ENCODE results near the gene KIF21A. TPM values are rescaled to one million over a fixed set of nuclear protein-coding genes. Genes with fewer than 3 reads are reported as not detected.

The KIF21A gene
- total RNA-seq, 1 experiment from 2014 or later: 29.1 TPM

GRCh38 chr12:39343665-39344064 lies 99.3 kb downstream of the KIF21A start:
- Histone ChIP-seq H3K9me2 (ENCODE audit: insufficient read depth) (no peaks in the 10 kb centered on the region), H3K9me3 (ENCODE audit: control insufficient read depth in 1 of 2, insufficient read depth in 1 of 2, low read depth in 1 of 2, low read length in 2 of 2) (no peaks in the 10 kb centered on the region), H3K27me3 (ENCODE audit: insufficient read depth, low read length) (no peaks in the 10 kb centered on the region), H3K4me3 (replicated peaks in 1 of 2; ENCODE audit: low read depth in 1 of 2, low read length in 2 of 2) (no peak overlapping the region), H3K79me2 (ENCODE audit: insufficient read depth, low read length) (no peaks in the 10 kb centered on the region), H3K36me3 (ENCODE audit: control insufficient read depth in 1 of 2, insufficient read depth in 2 of 2, low read length in 2 of 2) (no peaks in the 10 kb centered on the region), H4K20me1 (ENCODE audit: insufficient read depth) (no peaks in the 10 kb centered on the region), H3K27ac (ENCODE audit: low read depth, low read length) (no peak overlapping the region), H3K4me1 (ENCODE audit: control insufficient read depth in 1 of 2, insufficient read depth in 2 of 2, low read length in 2 of 2) (no peaks in the 10 kb centered on the region), H3K4me2 (ENCODE audit: low read length) (no peak overlapping the region), H3K9ac (ENCODE audit: low read length) (no peak overlapping the region), H2AFZ (ENCODE audit: low read depth, low read length, poor library complexity, severe bottlenecking) (no peak overlapping the region)
- POLR2A ChIA-PET: no interaction called here
- ATAC-seq: no peak
- intact Hi-C loops (cut with micrococcal nuclease): no loop called here
- DNase-seq (ENCODE audit: low read depth, low spot score): no peak
- RAD21 ChIA-PET (ENCODE audit: low non-redundant PET in 1 of 2, low total read pairs in 2 of 2, uncharacterized antibody in 2 of 2, unreplicated experiment in 2 of 2): no interaction called here
- no TSS peak for BruUV-seq (replicated peaks)
- TF ChIP-seq SIN3A (IDR thresholded peaks at IDR 0.05; ENCODE audit: low read depth) (no peak), FOSL1 (IDR thresholded peaks at IDR 0.05; ENCODE audit: low read depth) (no peak), ELF1 (IDR thresholded peaks at IDR 0.05; ENCODE audit: borderline replicate concordance, low read depth) (no peak), JUND (IDR thresholded peaks at IDR 0.05) (no peak), EZH2 (IDR thresholded peaks at IDR 0.05) (no peak), EZH2phosphoT487 (IDR thresholded peaks at IDR 0.05; ENCODE audit: borderline replicate concordance) (no peak), YY1 (IDR thresholded peaks at IDR 0.05; ENCODE audit: extremely low read depth, insufficient replicate concordance, low read depth, low read length) (no peak), POLR2AphosphoS5 (IDR thresholded peaks at IDR 0.05; ENCODE audit: low read depth, low read length) (no peak), SRF (IDR thresholded peaks at IDR 0.05; ENCODE audit: low read depth) (no peak), POLR2A (IDR thresholded peaks at IDR 0.05; ENCODE audit: borderline replicate concordance, extremely low read depth, insufficient read depth, insufficient read length) (no peak), SP1 (IDR thresholded peaks at IDR 0.05; ENCODE audit: low read depth) (no peak), ZNF274 (IDR thresholded peaks at IDR 0.05; ENCODE audit: low read depth, low read length) (no peak), ZBTB33 (IDR thresholded peaks at IDR 0.05; ENCODE audit: extremely low read depth, insufficient replicate concordance, low read length) (no peak), CEBPB (IDR thresholded peaks at IDR 0.05; ENCODE audit: low read depth) (no peak), EGR1 (IDR thresholded peaks at IDR 0.05; ENCODE audit: low read depth) (no peak), ZFX (IDR thresholded peaks at IDR 0.05) (no peak), RAD21 (IDR thresholded peaks at IDR 0.05; ENCODE audit: low read depth) (no peak), MAX (IDR thresholded peaks at IDR 0.05) (no peak), CTCF (IDR thresholded peaks at IDR 0.05 in 2 of 3, conservative IDR thresholded peaks at IDR 0.05 in 1 of 3; ENCODE audit: borderline replicate concordance in 1 of 3, insufficient read depth in 1 of 3, low read depth in 2 of 3, low read length in 2 of 3) (no peak), ATF3 (IDR thresholded peaks at IDR 0.05) (no peak)
- CTCF ChIA-PET: no interaction called here

All from HCT116 (cell line).